WERI-Rb-1 (cell line): ENCODE measurements around the gene NHLRC1.

Source experiments
- DNase-seq: peaks from one replicate; pipeline ENCODE4 v3.0.0-alpha.2; 2020
- H3K27ac ChIP-seq: fragments of 250-450 bp; sonication (Bioruptor Pico); 2 replicates; pipeline ENCODE4 v1.5.1; 2020; ENCODE audit warnings: mild to moderate bottlenecking, moderate library complexity
- H3K27me3 ChIP-seq: fragments of 250-450 bp; sonication (Bioruptor Pico); 2 replicates; pipeline ENCODE4 v1.5.1; 2021; ENCODE audit warnings: mild to moderate bottlenecking, low read depth, moderate library complexity; ENCODE audit not compliant: insufficient read depth, severe bottlenecking
- H3K36me3 ChIP-seq: fragments of 250-450 bp; sonication (Bioruptor Pico); 2 replicates; pipeline ENCODE4 v1.5.1; 2020; ENCODE audit warnings: mild to moderate bottlenecking, moderate library complexity
- H3K4me3 ChIP-seq: 2 replicates; pipeline ENCODE4 v1.5.1; 2011; ENCODE audit warnings: low read depth, mild to moderate bottlenecking, control low read depth, low read length
- H3K9me3 ChIP-seq: fragments of 250-450 bp; sonication (Bioruptor Pico); 2 replicates; pipeline ENCODE4 v1.5.1; 2021; ENCODE audit warnings: mild to moderate bottlenecking, moderate library complexity; ENCODE audit not compliant: severe bottlenecking
- TF ChIP-seq, protein P1 (sequence below): IDR thresholded peaks from 2 replicates; pipeline ENCODE4 v1.5.1; 2011; ENCODE audit warnings: low read depth, mild to moderate bottlenecking, control low read depth, inconsistent platforms, low read length

Gene NHLRC1

DNA sequence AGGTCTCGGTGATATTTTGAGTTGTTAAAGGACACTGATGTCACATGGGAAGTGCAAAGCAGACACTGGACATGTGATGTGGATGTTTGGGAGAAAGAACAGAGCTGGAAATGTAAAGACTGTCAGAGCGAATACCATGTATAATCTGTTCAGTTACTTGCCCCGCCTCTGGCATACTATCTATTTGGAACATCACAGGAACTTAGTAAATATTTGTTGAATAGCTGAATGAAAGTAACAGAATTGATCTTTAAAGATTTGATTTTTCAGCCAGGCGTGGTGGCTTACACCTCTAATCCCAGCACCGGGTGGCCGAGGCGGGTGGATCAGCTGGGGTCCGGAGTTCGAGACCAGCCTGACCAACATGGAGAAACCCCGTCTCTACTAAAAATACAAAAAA is 13.8 kb upstream of the NHLRC1 start:
- Histone ChIP-seq H3K36me3 (peaks cover 47% of the 10 kb centered on the region), H3K9me3 (no peaks in the 10 kb centered on the region), H3K27ac (no peak overlapping the region), H3K4me3 (no peak overlapping the region), H3K27me3 (no peaks in the 10 kb centered on the region)
- DNase-seq: no peak
- TF ChIP-seq, protein P1, sequence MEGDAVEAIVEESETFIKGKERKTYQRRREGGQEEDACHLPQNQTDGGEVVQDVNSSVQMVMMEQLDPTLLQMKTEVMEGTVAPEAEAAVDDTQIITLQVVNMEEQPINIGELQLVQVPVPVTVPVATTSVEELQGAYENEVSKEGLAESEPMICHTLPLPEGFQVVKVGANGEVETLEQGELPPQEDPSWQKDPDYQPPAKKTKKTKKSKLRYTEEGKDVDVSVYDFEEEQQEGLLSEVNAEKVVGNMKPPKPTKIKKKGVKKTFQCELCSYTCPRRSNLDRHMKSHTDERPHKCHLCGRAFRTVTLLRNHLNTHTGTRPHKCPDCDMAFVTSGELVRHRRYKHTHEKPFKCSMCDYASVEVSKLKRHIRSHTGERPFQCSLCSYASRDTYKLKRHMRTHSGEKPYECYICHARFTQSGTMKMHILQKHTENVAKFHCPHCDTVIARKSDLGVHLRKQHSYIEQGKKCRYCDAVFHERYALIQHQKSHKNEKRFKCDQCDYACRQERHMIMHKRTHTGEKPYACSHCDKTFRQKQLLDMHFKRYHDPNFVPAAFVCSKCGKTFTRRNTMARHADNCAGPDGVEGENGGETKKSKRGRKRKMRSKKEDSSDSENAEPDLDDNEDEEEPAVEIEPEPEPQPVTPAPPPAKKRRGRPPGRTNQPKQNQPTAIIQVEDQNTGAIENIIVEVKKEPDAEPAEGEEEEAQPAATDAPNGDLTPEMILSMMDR: no peak

DNA sequence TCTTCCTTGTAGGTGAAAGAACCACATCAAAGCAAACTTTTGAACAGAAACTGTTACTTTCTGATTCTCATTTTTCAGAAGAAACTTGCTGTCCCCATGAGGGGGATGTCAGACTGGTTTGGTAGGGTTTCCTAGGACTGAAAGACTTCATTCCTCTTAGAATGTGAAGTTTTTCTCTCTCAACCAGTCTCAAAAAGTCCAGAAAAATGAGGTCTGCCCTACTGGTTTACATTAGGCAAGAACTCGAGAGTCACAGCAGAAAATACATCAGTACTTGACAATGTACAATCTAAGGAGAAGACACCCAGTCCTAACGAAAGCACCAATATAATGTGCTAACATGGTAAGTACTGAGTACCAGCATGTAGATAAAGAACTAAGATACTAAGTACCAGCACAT is 12.7 kb upstream of the NHLRC1 start:
- TF ChIP-seq, protein P1: no peak
- no peaks in the 10 kb centered on the region for H3K9me3 ChIP-seq
- peaks cover 44% of the 10 kb centered on the region for H3K36me3 ChIP-seq
- no peak overlapping the region for H3K4me3 ChIP-seq
- no peaks in the 10 kb centered on the region for H3K27me3 ChIP-seq
- H3K27ac ChIP-seq: no peak overlapping the region
- no peak for DNase-seq

DNA sequence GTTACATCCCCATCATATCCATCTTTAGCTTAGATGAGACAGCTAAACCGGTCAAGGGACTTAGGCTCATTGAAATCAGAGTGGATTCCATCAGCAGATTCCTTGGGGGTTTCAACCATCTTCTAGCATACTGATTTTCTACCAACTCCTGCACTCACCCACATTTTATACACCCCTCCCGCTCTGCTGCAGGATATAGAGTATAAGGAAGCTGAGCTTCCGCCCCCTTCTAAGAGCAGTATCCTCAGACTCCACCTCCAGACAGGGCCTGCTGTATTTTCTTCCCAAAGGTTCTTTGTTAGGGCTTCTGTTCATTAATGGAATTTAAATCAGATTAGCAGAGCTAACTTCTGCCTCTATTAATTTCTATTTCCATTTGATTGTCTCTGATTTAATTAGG is 9.9 kb upstream of the NHLRC1 start:
- Histone ChIP-seq H3K4me3 (no peak overlapping the region), H3K36me3 (peaks cover 27% of the 10 kb centered on the region), H3K9me3 (no peaks in the 10 kb centered on the region), H3K27me3 (no peaks in the 10 kb centered on the region), H3K27ac (no peak overlapping the region)
- TF ChIP-seq, protein P1: no peak
- no peak for DNase-seq

DNA sequence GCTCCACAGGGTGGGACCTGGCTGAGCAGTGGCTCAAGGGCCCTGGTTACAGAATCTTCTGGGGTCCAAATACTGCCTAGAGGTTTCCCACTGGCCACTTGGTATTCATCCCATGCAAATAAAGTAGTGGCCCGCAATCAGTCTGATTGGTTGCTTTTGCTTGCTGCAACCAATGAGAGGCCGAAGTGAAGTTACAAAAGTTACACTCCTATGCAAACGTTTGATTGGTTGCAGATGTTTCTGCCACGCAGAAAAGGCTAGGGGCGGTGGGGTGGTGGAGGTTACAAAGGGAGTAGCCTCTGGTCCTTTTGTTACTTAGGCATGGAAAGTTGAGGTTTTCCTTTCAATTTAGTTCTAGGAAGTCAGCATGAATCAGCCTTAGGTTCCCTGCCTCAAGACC is 3.6 kb upstream of the NHLRC1 start:
- Histone ChIP-seq H3K36me3 (peaks cover 10% of the 10 kb centered on the region), H3K27ac (no peak overlapping the region), H3K27me3 (no peaks in the 10 kb centered on the region), H3K4me3 (no peak overlapping the region), H3K9me3 (peaks cover 7% of the 10 kb centered on the region)
- DNase-seq: no peak
- TF ChIP-seq, protein P1: no peak

DNA sequence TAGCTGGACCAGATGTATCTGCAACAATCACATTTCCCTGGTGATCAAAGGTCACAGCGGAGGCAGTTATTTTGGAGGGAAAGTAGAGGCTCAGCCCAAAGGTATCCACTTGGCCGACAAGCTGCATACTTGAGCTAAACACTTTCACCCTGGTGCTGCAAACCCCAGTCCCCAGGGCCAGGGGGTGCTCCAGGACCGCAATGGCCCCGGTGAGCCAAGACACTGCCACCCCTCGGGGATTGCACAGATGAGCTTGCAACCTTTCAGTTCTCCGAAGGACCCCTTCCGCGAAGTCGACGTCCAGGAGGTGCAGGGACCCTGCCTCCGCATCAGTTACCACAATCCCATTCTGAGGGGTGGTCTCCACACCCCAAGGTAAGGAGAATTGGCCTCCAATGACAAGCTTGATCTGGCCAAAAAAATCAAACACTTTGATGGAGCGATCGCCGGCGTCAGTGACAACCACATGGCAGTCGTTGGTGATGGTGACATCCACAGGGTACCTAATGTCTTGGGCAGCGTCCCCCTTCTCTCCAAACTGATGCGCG is 823 bp downstream of the NHLRC1 start:
- TF ChIP-seq, protein P1: peak; percentile 66
- H3K4me3 ChIP-seq: no peak overlapping the region
- H3K36me3 ChIP-seq: no peaks in the 10 kb centered on the region
- no peak overlapping the region for H3K27ac ChIP-seq
- peak; percentile 41 for DNase-seq
- H3K27me3 ChIP-seq: no peaks in the 10 kb centered on the region
- peaks cover 7% of the 10 kb centered on the region for H3K9me3 ChIP-seq

DNA sequence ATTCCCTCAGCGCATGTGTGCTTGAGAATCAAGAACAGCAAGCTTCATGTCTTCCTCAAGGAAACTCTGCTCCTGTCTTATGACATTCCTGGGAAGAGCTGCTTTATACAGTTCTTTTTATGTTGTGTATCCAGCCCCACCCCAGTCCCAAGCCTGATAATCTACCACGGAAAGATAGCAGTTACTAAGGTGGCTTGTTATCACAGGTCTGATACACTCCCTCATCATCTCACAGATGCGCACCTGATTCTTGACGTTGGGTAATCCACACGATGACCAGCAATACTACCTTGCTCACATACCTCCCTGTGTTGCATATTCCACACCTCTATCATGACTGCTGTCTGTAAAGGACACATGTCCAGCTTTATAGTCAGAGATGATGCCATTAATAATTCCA is 3.2 kb downstream of the NHLRC1 start:
- H3K27ac ChIP-seq: no peak overlapping the region
- no peak overlapping the region for H3K4me3 ChIP-seq
- H3K9me3 ChIP-seq: peaks cover 7% of the 10 kb centered on the region
- TF ChIP-seq, protein P1: no peak
- H3K27me3 ChIP-seq: no peaks in the 10 kb centered on the region
- no peak for DNase-seq
- no peaks in the 10 kb centered on the region for H3K36me3 ChIP-seq
